Stimulated activated CD8-positive, alpha-beta memory T cell treated with anti-CD3 and anti-CD28 coated beads, Interleukin-2, amount 100 ng/mL, for 1 hour (primary cell): ENCODE results near the gene NUBPL.
"Not testable (repeated sequence)": the region's sequence is repeated elsewhere in the genome, so short reads cannot be mapped to it uniquely, and the experiment has no call there.

Experiments used
- DNase-seq, 2 donors: peaks; one replicate each; pipeline ENCODE4 v3.0.0-alpha.2; 2020; ENCODE audit warnings: low read depth in 2 of 2

The NUBPL gene

DNA sequence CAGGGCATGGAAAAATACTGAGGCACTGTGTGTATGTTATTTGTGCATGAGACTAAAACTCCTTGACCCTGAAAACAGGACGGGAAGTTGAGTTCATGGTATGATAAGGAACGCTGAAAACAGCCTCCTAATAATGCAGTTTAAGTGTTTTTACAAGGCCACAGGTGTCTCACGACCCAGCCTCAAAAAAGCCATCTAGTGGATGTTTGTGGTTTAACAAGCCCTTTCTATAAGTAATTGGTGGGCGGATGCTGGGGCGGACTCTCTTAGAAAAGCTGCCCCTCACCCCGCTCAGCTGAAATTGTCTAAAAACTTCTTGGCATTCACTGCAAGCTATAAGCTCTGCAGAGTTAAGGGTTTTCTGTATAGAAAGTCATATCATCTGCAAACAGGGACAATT, 184.5 kb downstream of the NUBPL start:
- DNase-seq, result no peak

DNA sequence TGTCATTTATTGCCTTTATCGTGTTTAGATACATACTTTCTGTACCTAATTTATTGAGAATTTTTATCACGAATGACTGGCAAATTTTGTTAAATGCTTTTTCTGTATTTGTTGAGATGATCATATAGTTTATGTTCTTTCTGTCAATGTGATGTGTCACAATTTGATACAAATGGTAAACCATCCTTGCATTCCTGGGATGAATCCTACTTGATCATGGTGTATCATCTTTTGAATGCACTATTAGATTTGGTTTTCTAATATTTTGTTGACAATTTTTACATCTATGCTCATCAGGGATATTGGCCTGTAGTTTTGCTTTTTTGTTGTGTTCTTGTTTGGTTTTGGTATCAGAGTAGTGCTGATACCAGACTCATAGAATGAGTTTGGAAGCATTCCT, 185.1 kb downstream of the NUBPL start:
- no peak for DNase-seq

DNA sequence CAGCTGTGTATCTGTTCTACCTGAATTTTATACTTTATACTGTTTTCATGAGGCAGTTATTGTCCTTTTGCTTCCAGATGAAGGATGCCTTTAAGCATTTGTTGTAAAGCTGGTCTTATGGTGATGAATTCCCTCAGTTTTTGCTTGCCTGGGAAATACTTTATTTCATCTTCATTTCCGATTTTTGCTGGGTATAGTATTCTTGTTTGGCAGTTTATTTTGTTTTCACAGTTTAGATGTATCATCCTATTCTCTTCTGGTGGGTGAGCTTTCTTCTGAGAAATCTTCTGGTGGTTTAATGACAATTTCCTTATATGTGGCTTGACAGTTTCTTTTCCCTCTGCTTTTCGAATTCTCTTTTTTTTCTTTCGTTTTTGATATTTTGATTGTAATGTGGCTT, 188.1 kb downstream of the NUBPL start:
- no peak for DNase-seq

DNA sequence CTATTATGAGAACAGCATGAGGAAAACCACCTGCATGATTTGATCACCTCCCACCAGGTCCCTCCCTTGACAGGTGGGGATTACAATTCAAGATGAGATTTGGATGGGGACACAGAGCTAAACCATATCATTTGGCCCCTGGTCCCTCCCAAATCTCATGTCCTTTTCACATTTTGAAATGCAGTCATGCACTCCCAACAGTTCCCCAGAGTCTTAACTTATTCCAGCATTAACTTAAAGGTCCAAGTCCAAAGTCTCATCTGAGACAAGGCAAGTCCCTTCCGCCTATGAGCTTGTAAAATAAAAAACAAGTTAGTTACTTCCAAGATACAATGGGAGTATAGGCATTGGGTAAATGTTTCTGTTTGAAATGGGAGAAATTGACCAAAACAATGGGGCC, 189.8 kb downstream of the NUBPL start:
- DNase-seq, result not testable (repeated sequence)

DNA sequence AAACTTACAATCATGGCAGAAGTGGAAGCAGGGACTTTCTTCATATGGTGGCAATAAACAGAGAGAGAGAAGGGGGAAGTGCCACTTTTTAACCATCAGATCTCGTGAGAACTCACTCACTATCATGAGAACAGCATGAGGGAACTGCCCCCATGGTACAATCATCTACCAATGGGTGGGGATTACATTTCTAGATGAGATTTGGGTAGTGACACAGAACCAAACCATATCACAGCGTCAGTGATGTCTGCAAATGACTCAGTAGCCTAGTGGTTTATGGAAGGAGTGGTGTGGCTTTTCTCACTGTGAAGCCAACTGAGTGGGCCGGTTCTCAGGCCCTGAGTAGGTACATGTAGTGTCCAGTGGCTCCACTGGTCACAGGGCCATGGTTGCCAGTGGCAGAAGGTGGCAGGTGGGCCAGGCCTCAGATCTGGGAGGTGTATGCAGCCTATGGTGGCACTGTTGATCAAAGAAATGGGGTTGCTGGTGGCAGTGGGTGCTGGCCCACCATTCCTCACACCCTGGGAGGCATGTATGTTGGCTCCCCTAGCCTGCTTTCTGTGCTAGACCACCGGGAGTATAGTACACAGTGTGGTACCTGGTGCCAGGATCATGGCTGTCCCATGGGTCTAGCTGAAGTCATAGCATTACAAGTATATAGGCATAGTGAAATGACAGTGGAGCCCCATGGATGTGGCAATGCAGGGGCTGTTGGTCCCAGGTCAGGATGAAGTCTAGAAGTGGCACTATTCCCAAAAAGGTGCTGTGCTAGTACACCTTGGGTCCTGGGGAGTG, 191.9 kb downstream of the NUBPL start:
- no peak for DNase-seq

DNA sequence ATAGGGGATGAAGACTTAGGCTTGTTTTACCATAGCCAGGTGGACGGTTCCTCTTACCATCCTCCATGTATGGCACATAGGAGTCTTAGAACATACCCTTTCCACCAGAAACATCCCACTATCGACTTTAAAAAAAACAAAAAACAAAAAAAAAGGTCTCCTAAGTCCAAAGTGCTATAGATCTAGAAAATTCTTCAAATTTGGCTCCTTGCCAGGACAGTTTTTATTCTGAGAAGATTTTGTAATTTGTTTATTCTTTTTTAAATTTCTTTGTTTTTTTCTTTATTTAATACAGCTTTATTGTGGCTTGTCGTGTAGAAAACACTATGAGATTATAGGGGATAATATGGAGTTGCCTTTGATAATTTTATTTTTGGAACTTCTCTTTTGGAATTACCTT, 197.7 kb downstream of the NUBPL start:
- DNase-seq, result no peak

DNA sequence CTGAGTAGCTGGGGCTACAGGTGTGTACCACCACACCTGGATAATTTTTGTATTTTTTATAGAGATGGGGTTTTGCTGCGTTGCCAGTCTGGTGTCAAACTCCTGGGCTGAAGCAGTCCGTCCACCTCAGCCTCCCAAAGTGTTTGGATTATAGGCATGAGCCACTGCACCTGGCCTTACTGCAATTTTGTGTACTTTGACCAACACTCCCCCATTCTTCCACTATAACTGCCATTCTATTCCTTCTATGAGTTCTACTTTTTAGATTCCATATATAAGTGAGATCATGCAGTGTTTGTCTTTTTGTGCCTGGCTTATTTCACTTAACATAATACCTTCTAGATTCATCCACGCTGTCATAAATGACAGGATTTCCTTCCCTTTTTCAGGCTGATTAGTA, 199.1 kb downstream of the NUBPL start:
- no peak for DNase-seq

DNA sequence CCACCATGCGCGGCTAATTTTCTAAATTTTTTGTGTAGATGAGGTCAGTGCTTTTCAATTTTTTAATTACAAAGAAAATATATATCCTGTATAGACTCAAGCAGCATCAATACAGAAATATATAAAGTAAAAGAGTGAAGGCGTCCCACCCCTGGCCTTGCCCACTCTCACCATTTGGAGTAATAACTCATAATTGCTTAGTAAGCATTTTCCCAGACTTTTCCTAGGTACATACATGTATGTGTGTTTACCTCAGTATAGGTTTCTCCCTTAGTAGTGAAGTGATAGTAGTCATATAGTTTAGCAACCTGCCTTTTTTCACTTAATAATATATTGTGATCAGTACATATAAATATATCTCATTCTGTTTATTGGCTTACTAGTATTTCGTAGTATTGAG, 200.1 kb downstream of the NUBPL start:
- DNase-seq, result no peak

DNA sequence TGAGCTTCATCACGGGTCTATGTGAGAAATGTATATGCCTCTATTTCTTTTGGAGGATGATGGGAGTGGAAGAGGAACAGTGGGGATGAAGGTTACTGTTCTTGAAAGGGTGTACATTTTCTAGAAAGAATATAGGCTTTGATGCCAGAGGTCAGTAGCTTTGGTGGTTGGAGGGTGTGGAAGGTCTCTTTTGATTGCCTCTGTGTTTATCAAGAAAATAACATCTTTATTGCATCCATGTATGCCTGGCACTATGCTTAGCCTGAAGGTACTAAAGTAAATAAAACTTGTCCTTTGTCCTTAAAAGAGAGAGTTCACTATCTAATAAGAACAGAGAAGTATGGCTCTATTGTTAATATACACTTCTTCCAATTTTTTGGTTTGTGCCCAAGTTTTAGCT, 201.8 kb downstream of the NUBPL start:
- no peak for DNase-seq

DNA sequence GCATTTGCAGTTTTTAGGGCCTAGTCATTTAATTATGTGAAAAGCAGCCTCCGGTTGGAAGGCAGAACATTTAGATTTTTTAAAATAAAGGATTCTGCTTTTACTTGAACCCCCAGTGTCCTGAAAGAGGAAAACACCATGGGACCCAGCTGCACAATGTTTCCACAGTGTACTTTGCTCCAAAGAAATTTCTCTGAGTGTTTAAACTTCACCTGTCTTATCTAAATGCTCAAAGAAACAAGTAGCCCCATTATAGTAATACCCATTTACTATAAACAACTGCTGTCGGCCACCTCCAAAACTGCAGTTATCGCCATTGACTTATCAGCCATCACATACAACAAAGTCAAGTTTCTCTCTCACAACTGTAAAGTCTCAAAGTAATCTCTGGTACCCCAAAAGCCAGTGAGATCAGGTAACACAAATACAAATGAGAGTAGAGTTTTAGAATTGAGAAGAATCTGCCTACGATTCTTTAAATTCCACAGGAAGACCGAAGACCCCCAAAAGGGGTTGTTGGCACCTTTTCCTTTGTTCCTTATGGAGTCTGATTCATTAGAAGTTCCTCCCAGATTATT, 205.2 kb downstream of the NUBPL start:
- DNase-seq, result no peak

DNA sequence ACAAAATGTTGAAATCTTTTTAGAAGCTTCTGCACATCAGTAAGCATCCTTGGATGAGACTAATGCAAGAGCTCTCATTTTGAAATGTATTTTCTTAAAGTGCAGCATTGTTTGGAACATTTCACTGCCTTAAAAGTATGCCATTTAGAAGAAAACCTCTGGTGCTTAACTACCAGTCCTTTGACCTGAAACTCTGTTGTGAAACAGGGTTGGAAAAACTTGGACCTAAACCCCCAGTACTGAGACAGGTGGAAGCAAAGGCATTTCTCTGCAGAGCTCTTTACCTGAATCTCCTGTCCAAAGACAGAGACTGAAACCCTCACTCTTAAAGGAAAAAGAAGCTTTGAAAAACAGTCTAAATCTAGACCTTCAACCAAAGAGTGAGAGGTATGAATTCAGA, 207.2 kb downstream of the NUBPL start:
- DNase-seq, result no peak

DNA sequence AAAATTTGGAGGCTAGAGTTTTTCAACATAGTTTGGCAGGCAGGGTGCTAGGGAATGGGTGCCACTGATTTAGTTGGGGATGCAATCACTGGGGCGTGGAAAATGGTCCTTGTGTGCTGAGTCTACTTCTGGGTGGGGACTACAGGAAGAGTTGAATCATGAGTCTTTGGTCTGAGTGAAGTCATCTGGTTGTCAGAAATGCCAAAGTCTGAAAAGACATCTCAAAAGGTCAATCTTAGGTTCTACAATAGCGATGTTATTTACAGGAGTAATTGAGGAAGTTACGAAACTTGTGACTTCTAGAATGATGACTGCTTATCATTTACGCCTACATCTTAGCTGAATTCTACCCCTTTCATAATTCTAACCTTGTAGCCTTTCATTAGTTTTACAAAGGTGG, 209.1 kb downstream of the NUBPL start:
- no peak for DNase-seq

DNA sequence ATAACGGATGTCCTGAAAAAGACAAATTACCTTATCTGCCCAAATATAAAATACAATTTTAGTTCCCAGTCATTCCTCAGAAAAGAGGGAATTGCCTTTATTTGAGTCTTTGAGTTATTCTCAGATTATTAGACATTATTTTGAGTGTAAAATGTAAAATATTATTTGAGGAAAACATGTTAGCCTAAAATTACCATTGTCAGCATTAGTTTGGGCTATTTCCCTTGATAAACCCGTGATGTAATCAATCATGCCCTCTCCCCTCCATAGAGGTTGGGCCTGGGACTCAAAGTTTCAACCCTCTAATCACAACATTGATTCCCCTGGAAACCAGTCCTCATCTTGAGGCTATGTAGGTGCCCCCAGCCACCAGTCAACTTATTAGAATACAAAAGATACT, 213.4 kb downstream of the NUBPL start:
- DNase-seq, result no peak

DNA sequence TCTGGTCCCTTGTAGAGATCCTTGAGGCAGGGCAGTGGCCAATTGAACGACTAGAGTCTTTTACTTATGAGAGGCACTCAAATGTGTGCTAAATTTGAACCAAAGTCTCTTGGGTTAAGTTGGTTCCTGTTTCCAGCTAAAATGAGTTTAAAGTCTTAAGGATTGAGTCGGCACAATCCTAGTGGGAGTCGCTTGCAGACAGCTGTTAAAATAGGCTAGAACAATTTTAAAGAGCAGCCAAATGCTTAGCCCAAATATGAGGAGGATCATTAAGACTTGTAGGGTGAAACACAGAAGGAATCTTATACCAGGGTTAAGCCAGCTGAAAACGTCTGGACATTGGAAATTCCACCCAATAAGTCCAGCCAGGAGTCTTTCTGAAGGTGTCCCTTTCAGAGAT, 216.1 kb downstream of the NUBPL start:
- DNase-seq, result no peak

DNA sequence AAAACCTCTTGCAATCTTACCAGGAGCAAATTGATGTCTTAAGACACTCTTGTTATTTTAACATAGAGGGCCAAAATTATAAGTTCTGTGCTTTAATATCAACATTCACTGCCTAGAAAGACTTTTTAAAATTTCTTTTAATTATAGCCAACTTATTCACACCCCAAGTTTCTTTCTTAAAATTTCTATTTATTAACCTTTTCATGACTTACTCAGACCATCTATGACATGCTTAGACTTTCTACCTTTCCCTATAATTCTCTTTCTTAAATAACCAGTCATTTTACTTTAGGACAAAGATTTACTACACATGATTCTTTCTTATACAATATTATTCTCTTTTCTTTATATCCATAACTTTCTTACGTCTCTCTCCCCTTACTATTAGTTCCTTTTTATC, 220.4 kb downstream of the NUBPL start:
- no peak for DNase-seq

DNA sequence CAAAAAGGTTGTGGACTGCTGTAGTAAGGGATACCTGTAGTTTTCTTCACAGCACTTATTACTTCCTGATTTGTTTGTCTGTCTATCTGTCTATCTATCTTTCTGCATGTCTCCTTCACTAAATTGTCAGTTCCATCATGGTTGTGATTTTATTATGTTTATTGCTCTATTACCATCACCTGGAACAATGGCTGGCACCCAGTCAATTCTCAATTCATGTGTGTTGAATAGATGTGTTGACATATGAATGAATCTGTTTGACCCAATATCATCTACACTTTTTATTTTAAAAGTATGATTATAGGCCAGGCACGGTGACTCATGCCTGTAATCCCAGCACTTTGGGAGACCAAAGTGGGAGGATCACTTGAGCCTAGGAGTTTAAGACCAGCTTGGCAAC, 224.4 kb downstream of the NUBPL start:
- no peak for DNase-seq

DNA sequence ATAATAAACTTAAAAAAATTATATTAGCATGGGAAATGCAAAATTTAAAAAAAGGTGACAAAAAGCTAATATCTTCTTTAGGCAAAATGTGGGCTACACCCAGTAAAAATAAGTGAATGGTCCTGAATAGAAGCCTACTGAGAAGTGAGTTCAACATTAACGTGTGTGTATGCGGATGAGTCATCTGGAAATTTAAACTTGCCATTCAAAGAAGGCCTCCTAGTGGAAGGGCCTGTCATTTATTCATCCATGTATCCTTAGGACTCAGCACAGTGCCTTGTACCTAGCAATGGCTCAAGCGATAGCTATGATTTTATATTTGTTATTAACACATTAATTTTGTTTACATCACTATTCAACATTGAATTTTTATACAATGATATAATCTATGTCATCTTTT, 226.2 kb downstream of the NUBPL start:
- no peak for DNase-seq

DNA sequence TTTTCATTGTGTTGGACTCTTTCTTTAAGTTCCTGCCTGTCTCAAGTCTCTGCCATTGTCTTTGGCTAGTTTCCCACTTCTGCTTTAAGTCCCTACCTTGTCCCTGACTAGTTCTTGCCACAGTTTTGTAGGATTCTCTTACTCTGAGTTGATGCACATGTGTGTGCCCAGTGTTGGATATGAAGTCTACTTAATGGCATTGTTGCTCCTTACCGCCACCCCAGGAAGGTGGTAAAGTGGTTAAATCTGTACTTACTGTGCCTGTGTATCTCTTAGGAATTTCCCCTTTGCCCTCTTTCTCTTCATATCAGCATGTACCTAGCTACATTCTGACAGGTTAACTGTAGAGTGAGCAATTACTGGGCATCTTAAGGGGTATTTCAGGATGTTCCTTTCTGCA, 227.1 kb downstream of the NUBPL start:
- no peak for DNase-seq

DNA sequence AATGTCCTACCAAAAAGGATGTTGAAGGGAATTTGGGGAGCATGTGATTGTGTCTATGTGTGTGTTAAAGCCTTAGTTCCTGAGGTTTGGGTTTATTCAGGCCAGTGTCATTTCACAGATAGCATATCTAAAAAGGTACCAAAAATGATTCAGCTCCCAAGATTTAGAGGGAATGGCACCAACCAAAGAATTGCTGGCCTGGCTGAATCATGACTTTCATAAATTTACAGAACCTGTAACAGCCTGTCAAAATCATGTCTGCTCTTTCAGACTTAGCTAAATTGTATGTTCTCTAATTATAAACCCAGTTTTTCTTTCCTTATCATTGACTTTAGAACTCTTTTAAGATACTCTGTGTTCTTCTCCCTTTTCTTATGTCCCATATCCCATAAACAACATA, 231.5 kb downstream of the NUBPL start:
- no peak for DNase-seq

DNA sequence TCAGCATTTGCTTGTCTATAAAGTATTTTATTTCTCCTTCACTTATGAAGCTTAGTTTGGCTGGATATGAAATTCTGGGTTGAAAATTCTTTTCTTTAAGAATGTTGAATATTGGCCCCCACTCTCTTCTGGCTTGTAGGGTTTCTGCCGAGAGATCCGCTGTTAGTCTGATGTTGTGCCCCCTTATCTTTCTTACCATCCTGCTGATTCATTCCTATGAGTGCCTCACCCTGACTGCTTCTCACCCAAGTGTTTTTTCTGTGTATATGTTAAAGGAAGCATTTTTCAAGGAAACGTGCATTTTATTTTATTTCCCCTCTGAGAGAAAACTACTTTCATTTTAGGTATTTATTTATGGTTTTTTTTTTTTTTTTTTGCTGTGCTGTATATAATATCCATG, 236.7 kb downstream of the NUBPL start:
- not testable (repeated sequence) for DNase-seq

DNA sequence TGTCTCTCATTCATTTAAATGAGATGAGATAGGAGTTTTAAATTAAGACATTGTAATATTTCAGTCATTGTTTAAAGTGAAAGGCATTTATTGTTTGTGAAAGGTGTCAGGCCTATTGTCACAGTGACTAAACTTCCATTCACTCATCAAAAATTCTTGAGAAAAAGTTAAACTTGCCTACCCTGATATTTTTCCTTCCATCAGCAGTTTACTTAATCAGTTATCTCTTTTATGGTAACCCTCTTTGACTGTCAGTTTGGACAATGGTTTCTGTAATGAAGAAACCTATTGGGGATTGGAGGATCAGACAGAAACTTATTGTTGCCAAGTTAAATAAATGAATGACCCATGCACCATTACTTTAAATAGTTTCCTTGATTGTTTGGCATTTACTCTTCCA, 241.6 kb downstream of the NUBPL start:
- DNase-seq, result no peak

DNA sequence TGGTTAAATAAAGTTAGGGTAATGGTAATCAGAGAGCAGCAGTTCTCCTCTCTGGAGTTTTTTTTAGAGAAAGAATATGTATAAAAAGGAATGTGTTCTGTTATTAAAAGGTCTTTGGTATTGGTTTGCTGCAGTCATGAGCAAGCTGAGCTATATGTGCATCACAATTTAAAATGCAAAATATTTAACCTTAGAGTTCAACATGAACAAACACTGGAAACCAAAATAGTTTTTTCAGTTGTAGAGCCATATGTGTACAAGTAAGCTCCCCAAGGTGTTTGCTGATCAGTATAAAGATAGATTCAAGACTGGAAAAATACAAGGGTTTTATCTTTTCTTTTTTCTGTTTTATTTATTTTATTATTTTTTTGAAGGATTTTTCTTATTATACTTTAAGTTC, 245.0 kb downstream of the NUBPL start:
- DNase-seq, result no peak

DNA sequence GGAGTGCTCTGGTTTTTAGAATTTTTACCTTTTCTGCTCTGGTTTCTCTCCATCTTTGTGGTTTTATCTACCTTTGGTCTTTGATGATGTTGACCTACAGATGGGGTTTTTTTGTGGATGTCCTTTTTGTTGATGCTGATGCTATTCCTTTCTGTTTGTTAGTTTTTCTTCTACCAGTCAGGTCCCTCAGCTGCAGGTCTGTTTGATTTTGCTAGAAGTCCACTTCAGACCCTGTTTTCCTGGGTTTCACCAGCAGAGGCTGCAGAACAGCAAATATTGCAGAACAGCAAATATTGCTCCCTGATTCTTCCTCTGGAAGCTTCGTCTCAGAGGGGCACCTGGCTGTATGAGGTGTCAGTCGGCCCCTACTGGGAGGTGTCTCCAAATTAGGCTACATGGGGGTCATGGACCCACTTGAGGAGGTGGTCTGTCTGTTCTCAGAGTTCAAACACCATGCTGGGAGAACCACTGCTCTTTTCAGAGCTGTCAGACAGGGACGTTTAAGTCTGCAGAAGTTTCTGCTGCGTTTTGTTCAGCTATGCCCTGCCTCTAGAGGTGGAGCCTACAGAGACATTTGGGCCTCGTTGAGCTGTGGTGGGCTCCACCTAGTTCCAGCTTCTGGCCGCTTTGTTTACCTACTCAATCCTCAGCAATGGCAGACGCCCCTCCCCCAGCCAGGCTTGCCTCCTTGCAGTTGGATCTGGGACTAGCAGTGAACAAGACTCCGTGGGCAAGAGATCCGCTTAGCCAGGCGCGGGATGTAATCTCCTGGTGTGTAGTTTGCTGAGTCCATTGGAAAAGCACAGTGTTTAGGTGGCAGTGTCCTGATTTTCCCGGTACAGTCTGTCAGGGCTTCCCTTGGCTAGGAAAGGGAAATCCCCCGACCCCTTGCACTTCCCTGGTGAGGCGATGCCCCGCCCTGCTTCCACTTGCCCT, 250.8 kb downstream of the NUBPL start:
- DNase-seq, result not testable (repeated sequence)
